ENCODE results near the gene COPS2.

The COPS2 gene

GRCh38 chr15:49148727-49149126 lies 6.7 kb downstream of the COPS2 start:
- DNase-seq (ENCODE audit: low spot score) = no peak
- no peak for TF ChIP-seq CTCF (IDR thresholded peaks at IDR 0.05; ENCODE audit: borderline replicate concordance, control extremely low read depth, extremely low read depth, insufficient read depth, missing control alignments)
- in situ Hi-C loops (cut with MboI; ENCODE audit: low sequenced_read_pairs, unreplicated experiment) = no loop called here

GRCh38 chr15:49148298-49148697 lies 7.1 kb downstream of the COPS2 start:
- DNase-seq (ENCODE audit: low spot score) = no peak
- in situ Hi-C loops (cut with MboI; ENCODE audit: low sequenced_read_pairs, unreplicated experiment) = no loop called here
- no peak for TF ChIP-seq CTCF (IDR thresholded peaks at IDR 0.05; ENCODE audit: borderline replicate concordance, control extremely low read depth, extremely low read depth, insufficient read depth, missing control alignments)

- peak; percentile 21 for DNase-seq (ENCODE audit: low spot score)
- TF ChIP-seq CTCF (IDR thresholded peaks at IDR 0.05; ENCODE audit: borderline replicate concordance, control extremely low read depth, extremely low read depth, insufficient read depth, missing control alignments) = peak; percentile 54
- in situ Hi-C loops (cut with MboI; ENCODE audit: low sequenced_read_pairs, unreplicated experiment) = no loop called here
Observed at GRCh38 chr15:49145651-49146609, 9.5 kb downstream of the COPS2 start.

GRCh38 chr15:49137861-49138260 lies 17.5 kb downstream of the COPS2 start:
- in situ Hi-C loops (cut with MboI; ENCODE audit: low sequenced_read_pairs, unreplicated experiment) = no loop called here
- TF ChIP-seq CTCF (IDR thresholded peaks at IDR 0.05; ENCODE audit: borderline replicate concordance, control extremely low read depth, extremely low read depth, insufficient read depth, missing control alignments) = no peak
- no peak for DNase-seq (ENCODE audit: low spot score)

- DNase-seq (ENCODE audit: low spot score) = no peak
- in situ Hi-C loops (cut with MboI; ENCODE audit: low sequenced_read_pairs, unreplicated experiment) = no loop called here
- TF ChIP-seq CTCF (IDR thresholded peaks at IDR 0.05; ENCODE audit: borderline replicate concordance, control extremely low read depth, extremely low read depth, insufficient read depth, missing control alignments) = no peak
Observed at GRCh38 chr15:49135911-49136310, 19.5 kb downstream of the COPS2 start.

GRCh38 chr15:49135342-49135857 lies 20.0 kb downstream of the COPS2 start:
- DNase-seq (ENCODE audit: low spot score) = no peak
- in situ Hi-C loops (cut with MboI; ENCODE audit: low sequenced_read_pairs, unreplicated experiment) = no loop called here
- TF ChIP-seq CTCF (IDR thresholded peaks at IDR 0.05; ENCODE audit: borderline replicate concordance, control extremely low read depth, extremely low read depth, insufficient read depth, missing control alignments) = no peak

All from GM13976 (cell line).